GM12875 (cell line): ENCODE data around the gene MRPL46.

ENCODE experiments used
- H3K4me3 ChIP-seq: one replicate; pipeline ENCODE4 v1.5.1; 2011; ENCODE audit warnings: low read depth, low read length, control low read depth
- TF ChIP-seq, protein P1 (sequence below): IDR thresholded peaks from 2 replicates; pipeline ENCODE4 v1.5.1; 2011; ENCODE audit warnings: low read depth, mild to moderate bottlenecking, control low read depth, inconsistent platforms, low read length, moderate library complexity, borderline replicate concordance; ENCODE audit not compliant: insufficient read depth

The MRPL46 gene

DNA sequence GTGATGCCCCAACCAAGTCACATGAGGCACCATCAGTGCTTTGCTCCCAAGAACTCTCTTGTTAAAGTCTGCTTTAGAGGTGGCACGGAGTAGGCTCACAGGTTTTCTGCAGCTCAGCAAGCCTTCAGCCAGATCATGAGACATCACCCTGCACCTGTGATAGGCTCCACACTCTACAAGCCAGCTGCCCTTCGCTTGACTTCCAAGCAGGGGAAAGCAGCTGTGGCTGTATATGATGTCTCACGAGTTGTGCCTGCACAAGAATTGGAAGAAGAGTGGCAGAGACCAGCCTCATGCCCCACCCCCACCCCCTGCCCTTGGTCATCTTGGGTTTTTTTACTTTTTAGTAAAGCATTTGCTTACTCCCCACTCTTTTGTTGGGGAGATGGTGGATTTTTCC is 22.8 kb upstream of the MRPL46 start:
- H3K4me3 ChIP-seq: no peak overlapping the region
- TF ChIP-seq, protein P1, sequence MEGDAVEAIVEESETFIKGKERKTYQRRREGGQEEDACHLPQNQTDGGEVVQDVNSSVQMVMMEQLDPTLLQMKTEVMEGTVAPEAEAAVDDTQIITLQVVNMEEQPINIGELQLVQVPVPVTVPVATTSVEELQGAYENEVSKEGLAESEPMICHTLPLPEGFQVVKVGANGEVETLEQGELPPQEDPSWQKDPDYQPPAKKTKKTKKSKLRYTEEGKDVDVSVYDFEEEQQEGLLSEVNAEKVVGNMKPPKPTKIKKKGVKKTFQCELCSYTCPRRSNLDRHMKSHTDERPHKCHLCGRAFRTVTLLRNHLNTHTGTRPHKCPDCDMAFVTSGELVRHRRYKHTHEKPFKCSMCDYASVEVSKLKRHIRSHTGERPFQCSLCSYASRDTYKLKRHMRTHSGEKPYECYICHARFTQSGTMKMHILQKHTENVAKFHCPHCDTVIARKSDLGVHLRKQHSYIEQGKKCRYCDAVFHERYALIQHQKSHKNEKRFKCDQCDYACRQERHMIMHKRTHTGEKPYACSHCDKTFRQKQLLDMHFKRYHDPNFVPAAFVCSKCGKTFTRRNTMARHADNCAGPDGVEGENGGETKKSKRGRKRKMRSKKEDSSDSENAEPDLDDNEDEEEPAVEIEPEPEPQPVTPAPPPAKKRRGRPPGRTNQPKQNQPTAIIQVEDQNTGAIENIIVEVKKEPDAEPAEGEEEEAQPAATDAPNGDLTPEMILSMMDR: no peak

DNA sequence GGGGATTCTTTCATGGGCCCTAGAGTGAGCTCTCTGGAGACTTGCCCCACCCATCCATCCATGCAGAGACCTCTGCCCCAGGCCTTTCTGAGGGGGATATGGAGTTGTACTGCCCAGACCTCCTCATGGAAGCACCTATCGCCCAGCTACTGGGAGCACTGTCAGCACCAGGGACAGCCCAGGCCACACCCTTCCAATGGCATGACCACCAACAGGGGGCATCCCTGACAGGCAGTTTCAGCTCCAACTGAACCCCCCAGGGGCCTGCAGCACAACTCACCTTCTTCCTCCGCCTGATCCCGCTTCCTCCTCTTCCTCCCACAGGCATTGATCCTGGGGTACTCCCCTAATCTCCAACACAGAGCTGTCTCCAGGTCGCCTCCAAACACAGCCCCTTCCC is 22.1 kb upstream of the MRPL46 start:
- H3K4me3 ChIP-seq: no peak overlapping the region
- TF ChIP-seq, protein P1: no peak

DNA sequence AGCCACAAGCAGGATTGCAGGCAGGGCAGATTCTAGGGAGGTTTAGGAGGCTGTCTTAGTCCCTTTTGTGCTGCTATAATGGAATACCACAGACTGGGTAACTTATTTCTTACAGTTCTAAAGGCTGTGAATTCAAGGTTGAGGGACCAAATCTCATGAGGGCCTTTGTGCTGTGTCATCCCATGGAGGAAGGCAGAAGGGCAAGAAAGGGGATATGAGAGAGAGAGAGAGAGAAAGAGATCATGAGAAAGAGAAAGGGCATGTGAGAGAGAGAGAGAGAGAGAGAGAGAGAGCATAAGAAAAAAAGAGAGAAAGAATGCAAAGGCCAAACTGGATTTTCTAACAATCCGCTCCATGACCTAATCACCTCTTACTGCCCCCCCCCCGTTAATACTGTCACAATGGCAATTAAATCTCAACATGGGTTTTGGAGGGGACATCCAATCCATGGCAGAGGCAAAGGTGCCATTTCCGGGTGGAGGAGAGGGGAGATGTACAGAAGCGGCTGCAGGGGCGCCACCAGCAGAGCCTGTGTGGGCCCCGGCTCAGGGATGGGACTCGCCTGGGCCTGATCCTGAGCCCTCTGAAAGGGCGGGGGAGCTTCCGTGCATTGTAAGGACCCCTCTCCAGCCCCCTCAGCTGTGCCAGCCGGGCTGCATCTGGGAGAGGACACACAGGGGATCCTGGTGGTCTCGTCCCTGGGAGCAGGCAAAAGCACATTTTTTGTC is 20.8 kb upstream of the MRPL46 start:
- TF ChIP-seq, protein P1: no peak
- no peak overlapping the region for H3K4me3 ChIP-seq

DNA sequence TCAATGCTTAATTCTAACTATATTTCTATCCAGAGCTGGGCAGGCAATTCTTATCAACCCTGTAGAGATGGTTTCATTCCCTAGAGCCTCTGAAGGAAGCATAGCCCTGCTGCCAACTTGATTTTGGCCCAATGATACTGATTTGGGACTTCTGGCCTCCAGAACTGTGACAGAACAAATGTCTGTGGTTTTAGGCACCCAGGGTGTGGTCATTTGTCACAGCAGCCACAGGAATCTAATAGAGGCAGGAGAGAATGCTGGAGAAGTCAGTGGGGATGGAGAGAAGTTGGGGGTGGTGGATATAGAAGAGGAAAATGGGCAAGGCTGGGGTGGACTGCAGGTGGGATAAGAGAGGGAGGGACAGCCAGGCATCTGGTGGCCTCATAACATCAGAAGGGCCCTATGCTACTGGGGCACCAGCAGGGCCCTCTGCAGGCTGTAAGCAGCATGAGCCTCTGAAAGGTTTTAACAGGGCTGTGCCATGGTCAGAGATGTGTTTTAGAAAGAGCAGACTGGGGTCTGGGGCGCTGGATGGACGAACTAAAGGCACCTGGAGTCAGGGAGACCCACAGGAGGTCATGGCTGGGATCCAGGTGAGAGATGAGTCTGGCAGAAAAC is 20.1 kb upstream of the MRPL46 start:
- no peak overlapping the region for H3K4me3 ChIP-seq
- TF ChIP-seq, protein P1: no peak

DNA sequence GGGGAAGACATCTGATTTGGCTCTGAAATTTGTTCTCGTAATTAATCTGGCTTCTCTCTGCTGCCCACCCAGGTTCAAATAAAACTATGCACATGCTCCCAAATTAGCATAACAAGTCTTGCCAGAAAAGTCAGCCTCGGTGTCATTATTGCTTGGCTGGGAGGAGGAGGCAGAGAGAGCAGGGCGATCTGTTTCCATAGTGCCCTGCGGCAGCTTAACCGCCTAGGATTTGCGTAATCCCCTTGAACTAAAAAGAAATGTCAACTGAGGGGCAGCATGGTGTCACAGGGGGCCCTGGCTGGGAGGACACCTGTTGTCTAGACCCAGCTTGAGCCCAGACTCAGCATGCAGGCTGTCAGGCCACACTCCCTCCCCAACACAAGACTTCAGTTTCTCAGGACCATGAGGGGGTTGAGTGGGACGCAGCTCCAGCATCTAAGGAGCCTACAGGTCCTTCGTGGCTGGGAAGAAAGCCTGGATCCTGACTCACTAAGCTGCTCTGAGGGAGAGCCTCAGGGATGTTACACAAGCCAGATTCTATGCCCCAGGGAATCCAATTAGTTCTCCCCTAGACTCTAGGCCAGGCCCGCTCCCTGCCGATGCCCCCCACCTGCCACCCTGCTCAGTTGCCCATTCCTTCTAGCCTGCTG is 17.6 kb upstream of the MRPL46 start:
- TF ChIP-seq, protein P1: no peak
- H3K4me3 ChIP-seq: no peak overlapping the region

DNA sequence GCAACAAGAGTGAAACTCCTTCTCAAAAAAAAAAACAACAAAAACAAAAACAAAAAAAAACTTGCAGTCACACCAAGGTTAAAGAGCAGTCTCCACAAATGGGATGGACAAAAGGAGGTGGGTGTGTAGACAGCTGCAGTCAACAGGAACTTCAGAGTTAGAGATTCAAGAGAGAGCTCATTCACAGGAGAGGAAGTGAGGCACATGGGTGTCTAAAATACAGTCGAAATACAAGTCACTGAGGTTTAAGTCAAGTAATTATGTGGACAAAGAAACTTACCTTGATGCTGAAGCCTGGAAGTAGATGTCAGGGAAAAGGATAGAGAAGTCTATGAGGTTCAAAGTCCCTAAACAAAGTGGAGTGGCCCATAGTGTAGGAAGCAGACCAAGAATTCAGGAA is 15.1 kb upstream of the MRPL46 start:
- TF ChIP-seq, protein P1: no peak
- no peak overlapping the region for H3K4me3 ChIP-seq

DNA sequence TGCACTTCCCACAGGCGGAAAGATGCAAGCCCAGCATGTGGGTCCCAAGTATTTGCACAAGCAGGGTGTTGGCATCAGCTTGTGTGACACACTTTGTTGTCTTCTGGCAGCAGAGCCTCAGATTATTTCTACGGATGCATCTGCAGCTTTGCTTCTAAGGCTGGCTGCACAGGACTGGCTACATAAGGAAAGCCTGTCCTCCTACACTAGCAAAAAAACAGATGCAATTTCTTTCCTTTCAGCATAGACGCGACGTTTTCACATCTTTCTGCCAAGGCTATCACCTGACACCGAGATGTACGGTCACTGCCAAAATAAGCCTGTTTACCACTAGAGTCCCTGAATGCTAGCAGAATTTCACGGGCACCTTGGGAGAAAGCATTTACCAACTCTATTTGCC is 13.8 kb upstream of the MRPL46 start:
- TF ChIP-seq, protein P1: no peak
- no peak overlapping the region for H3K4me3 ChIP-seq
